Activated B cell treated with CpG ODN at 0.5 μM for 24 hours (primary cell): ENCODE measurements around the gene OSGEP. TPM values are rescaled to one million over a fixed set of nuclear protein-coding genes. Genes with fewer than 3 reads are reported as not detected.

Experiments
- ATAC-seq: fragments of 200-7000 bp; cut with Tn5 transposase; one replicate; pipeline ENCODE4 v1.10.0; 2021; ENCODE audit warnings: low read depth, mild to moderate bottlenecking, moderate library complexity
- CTCF ChIA-PET: fragments of 350-600 bp; sonication (Branson Sonifier 250); formaldehyde crosslinking; loops from one replicate; lab custom pipeline; 2021; ENCODE audit warnings: antibody characterized with exemption; lab: Charles Lee
- POLR2A ChIA-PET: fragments of 350-600 bp; sonication (Branson Sonifier 250); formaldehyde crosslinking; loops from one replicate; lab custom pipeline; 2021; ENCODE audit warnings: antibody characterized with exemption; lab: Charles Lee
- DNase-seq: peaks from one replicate; pipeline ENCODE4 v3.0.0; 2022
- H3K27ac Mint-ChIP-seq: one replicate; pipeline ENCODE4 v1.8.0; 2020; ENCODE audit warnings: mixed read lengths
- H3K27me3 Mint-ChIP-seq: one replicate; pipeline ENCODE4 v1.8.0; 2021; ENCODE audit warnings: mixed read lengths
- H3K36me3 Mint-ChIP-seq: one replicate; pipeline ENCODE4 v1.8.0; 2021; ENCODE audit warnings: low read depth, mixed read lengths
- H3K4me1 Mint-ChIP-seq: one replicate; pipeline ENCODE4 v1.8.0; 2021; ENCODE audit warnings: mixed read lengths
- H3K4me3 Mint-ChIP-seq: one replicate; pipeline ENCODE4 v1.8.0; 2020; ENCODE audit warnings: mild to moderate bottlenecking, mixed read lengths
- H3K9me3 Mint-ChIP-seq: one replicate; pipeline ENCODE4 v1.8.0; 2020; ENCODE audit warnings: mixed read lengths
- intact Hi-C: fragments of 100-400 bp; cut with micrococcal nuclease; formaldehyde crosslinking; loops from one replicate; pipeline ENCODE4 v1.15.1; 2024
- total RNA-seq: library from RNA; stranded (reverse); gene quantifications from 2 replicates; pipeline ENCODE4 v1.2.3, GENCODE V29; 2022
- TF ChIP-seq, protein P1 (sequence below): fragments of 200-600 bp; IDR thresholded peaks from one replicate; pipeline ENCODE4 v1.8.0; 2022; ENCODE audit warnings: antibody characterized with exemption, mild to moderate bottlenecking

Gene OSGEP
- total RNA-seq, 1 donor from 2014 or later, result 112 TPM

DNA sequence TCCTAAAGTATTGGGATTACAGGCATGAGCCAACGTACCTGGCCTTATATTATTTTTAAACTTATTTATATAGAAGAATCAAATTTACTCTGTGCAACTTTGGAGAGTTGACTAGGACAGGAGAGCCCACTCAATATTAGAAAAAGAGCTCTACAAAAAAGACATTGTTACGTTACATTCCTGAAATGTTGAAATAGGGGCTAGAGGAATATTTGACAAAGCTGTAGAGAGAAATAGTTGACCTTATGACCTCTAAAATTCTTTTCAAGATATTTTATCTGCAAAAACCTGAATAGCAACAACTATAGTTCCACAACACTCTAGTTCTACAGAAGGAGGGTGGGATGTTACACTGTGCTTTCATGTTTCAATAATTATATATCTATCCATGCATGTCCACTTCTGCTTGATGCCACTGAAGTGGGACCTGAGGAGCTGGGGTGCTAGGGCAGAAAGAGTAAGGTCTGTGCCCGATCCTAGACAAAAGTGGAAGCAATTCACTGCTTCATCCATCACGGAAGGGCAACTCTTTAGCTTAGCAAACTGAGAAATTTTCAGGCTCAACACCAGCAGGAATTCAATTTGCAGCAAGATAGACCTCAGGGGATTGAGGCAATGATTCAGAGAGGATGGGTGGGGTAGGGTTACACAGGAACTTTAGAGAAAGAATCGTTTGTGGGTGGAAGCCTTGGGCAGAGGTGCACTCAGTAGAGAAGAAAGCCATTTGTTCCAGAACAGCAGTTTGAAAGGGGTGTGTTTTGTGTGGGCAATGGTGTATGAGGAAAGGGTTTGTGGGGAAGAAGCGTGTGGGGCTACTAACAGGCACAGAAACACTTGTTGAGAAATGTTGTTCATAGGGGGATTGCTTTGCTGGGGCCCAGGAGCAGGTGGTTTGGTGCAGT lies 34.7 kb upstream of the OSGEP start:
- peak; percentile 83 for ATAC-seq
- CTCF ChIA-PET, result interaction anchor here (1.0 to 1.5 kb wide), 2 partner anchors 37 to 75 kb away, joined by 3 to 4 read pairs; partner anchors contain the start of gene TEP1
- POLR2A ChIA-PET, result interaction anchor here (0.6 to 3.8 kb wide), 7 partner anchors 10 to 146 kb away, joined by 3 to 39 read pairs (median 6); partner anchors contain the start of genes APEX1, OSGEP, PARP2 and PIP4P1
- no peaks in the 10 kb centered on the region for H3K9me3 Mint-ChIP-seq
- H3K36me3 Mint-ChIP-seq, result no peaks in the 10 kb centered on the region
- no peak for DNase-seq
- TF ChIP-seq, protein P1, sequence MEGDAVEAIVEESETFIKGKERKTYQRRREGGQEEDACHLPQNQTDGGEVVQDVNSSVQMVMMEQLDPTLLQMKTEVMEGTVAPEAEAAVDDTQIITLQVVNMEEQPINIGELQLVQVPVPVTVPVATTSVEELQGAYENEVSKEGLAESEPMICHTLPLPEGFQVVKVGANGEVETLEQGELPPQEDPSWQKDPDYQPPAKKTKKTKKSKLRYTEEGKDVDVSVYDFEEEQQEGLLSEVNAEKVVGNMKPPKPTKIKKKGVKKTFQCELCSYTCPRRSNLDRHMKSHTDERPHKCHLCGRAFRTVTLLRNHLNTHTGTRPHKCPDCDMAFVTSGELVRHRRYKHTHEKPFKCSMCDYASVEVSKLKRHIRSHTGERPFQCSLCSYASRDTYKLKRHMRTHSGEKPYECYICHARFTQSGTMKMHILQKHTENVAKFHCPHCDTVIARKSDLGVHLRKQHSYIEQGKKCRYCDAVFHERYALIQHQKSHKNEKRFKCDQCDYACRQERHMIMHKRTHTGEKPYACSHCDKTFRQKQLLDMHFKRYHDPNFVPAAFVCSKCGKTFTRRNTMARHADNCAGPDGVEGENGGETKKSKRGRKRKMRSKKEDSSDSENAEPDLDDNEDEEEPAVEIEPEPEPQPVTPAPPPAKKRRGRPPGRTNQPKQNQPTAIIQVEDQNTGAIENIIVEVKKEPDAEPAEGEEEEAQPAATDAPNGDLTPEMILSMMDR, result no peak
- no peaks in the 10 kb centered on the region for H3K27me3 Mint-ChIP-seq
- peak overlapping the region; percentile 84 for H3K27ac Mint-ChIP-seq
- H3K4me1 Mint-ChIP-seq, result peaks cover 70% of the 10 kb centered on the region
- intact Hi-C loops, result loop anchor here (1.0 kb wide), 2 partner anchors 12 to 34 kb away; partner anchors contain the start of gene APEX1
- H3K4me3 Mint-ChIP-seq, result peak overlapping the region; percentile 75

DNA sequence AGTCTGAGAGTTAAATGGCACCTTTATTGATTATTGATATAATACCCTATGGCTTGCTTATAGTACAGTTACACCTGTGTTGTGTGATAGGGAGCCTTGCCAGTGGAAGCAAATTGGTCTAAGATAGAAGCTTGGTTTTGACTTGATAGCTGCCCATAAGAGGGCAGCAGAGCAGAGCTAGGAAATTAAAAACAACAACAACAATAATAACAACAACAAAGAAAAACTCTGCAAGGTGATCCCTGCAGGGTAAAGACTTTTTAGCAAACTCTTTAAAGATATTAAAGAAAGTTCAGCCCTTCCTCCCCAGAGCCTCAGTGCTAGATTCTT lies 32.7 kb upstream of the OSGEP start:
- Mint-ChIP-seq H3K27me3 (no peaks in the 10 kb centered on the region), H3K27ac (no peak overlapping the region), H3K4me1 (peaks cover 56% of the 10 kb centered on the region), H3K9me3 (no peaks in the 10 kb centered on the region), H3K36me3 (no peaks in the 10 kb centered on the region), H3K4me3 (no peak overlapping the region)
- POLR2A ChIA-PET, result interaction anchor here (0.8 to 3.8 kb wide), 4 partner anchors 17 to 32 kb away, joined by 3 to 39 read pairs (median 4); partner anchors contain the start of genes APEX1 and PIP4P1
- ATAC-seq (no peak), DNase-seq (no peak)
- TF ChIP-seq, protein P1, result no peak
- intact Hi-C loops, result no loop called here
- CTCF ChIA-PET, result interaction anchor here (0.6 to 1.7 kb wide), 2 partner anchors 25 to 72 kb away, joined by 3 to 9 read pairs; no protein-coding TSS in a partner anchor

DNA sequence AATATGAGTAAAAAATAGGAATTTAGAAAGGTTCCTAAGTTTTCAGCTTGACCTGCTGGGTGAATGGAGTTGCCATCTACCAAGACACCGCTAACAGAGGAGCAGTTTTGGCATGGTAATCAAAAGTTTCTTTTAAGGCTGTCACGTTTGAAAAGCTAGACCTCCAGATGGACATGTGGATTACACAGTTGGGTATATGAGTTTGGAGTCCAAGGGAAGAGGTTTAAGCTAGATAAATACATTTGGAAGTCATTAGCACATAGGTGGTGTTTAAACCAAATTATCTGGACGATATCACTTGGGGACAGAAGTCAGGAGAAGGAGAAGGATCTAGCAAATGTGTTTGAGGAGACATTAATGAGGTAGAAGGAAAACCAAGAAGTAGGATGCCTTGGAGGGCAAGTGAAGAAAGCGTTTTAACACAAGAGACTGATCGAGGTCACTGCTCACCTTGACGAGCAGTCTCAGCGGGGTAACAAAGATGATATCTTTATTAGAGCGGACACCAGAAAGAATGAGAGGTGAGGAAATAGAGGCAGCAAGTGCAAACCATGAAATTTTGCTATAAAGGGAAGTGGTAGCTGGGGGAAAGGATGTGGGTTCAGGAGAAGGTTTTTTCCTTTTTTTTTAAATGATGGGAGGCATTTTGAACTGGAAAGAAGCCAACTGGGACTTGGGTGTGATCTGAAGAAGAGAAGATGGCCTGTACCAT lies 32.2 kb upstream of the OSGEP start:
- intact Hi-C loops, result no loop called here
- TF ChIP-seq, protein P1, result no peak
- CTCF ChIA-PET, result interaction anchor here (1.7 kb wide), 1 partner anchor 71 kb away, joined by 9 read pairs; no protein-coding TSS in a partner anchor
- peak overlapping the region; percentile 51 for H3K27ac Mint-ChIP-seq
- H3K4me1 Mint-ChIP-seq, result peaks cover 54% of the 10 kb centered on the region
- DNase-seq (no peak), ATAC-seq (no peak)
- H3K9me3 Mint-ChIP-seq, result no peaks in the 10 kb centered on the region
- no peak overlapping the region for H3K4me3 Mint-ChIP-seq
- H3K27me3 Mint-ChIP-seq, result no peaks in the 10 kb centered on the region
- POLR2A ChIA-PET, result interaction anchor here (0.8 to 1.3 kb wide), 3 partner anchors 17 to 32 kb away, joined by 3 to 4 read pairs (median 4); partner anchors contain the start of gene APEX1
- no peaks in the 10 kb centered on the region for H3K36me3 Mint-ChIP-seq

DNA sequence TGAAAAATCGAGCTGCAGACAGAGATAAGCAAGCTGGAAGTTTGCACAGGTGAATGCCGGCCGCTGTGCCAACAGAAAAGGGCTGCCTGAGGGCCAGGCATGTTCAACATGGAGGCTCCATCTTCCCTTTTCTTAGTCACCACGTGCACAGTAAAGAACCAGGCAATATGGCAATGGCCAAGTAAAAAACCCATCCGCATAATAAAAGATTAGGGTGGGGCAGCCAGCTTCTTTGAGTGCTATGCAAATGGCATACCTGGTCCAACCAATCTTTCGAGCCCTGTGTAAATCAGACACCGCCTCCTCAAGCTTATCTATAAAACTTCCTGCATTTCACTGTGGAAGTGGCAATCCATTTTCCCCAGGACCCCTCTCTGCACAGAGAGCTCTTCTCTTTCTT lies 31.3 kb upstream of the OSGEP start:
- no peaks in the 10 kb centered on the region for H3K27me3 Mint-ChIP-seq
- no peak overlapping the region for H3K4me3 Mint-ChIP-seq
- DNase-seq (no peak), ATAC-seq (no peak)
- H3K36me3 Mint-ChIP-seq, result no peaks in the 10 kb centered on the region
- CTCF ChIA-PET, result no interaction called here
- intact Hi-C loops, result no loop called here
- TF ChIP-seq, protein P1, result no peak
- POLR2A ChIA-PET, result no interaction called here
- no peaks in the 10 kb centered on the region for H3K9me3 Mint-ChIP-seq
- no peak overlapping the region for H3K27ac Mint-ChIP-seq
- peaks cover 44% of the 10 kb centered on the region for H3K4me1 Mint-ChIP-seq
